Fibroblast of gingiva (primary cell): ENCODE data around the gene LYPD5.
"Not testable (repeated sequence)": the region's sequence is repeated elsewhere in the genome, so short reads cannot be mapped to it uniquely, and the experiment has no call there.

ENCODE experiments used
- DNase-seq: peaks from one replicate; pipeline ENCODE4 v3.0.0-alpha.2; 2011; ENCODE audit warnings: low read depth

The LYPD5 gene

GRCh38 chr19:43802216-43802951, at the start of gene LYPD5:
Gene LYPD5, minus strand, starts transcription at chr19:43802447. Its CDS starts 67 bp downstream, at chr19:43802380.
- no peak for DNase-seq

GRCh38 chr19:43848821-43849220, 46.6 kb upstream of the LYPD5 start:
- DNase-seq: no peak

- no peak for DNase-seq
These were observed 45.6 kb upstream of the LYPD5 start for GRCh38 chr19:43847884-43848283.

GRCh38 chr19:43847246-43847645, 45.0 kb upstream of the LYPD5 start:
- no peak for DNase-seq

GRCh38 chr19:43842007-43842406, 39.8 kb upstream of the LYPD5 start:
- no peak for DNase-seq

- DNase-seq: no peak
These were observed 36.9 kb upstream of the LYPD5 start for GRCh38 chr19:43839139-43839538.

- DNase-seq: peak; percentile 84
These were observed 24.8 kb upstream of the LYPD5 start, which contains the start of gene ZNF283 for GRCh38 chr19:43826787-43827754. Gene ZNF283, plus strand, starts transcription at chr19:43827321. Its CDS starts 6,184 bp downstream, at chr19:43833505.

- DNase-seq: peak; percentile 22
These were observed 22.3 kb upstream of the LYPD5 start for GRCh38 chr19:43824572-43824971.

- not testable (repeated sequence) for DNase-seq
These were observed 21.6 kb upstream of the LYPD5 start for GRCh38 chr19:43823856-43824255.

GRCh38 chr19:43820884-43821215, 18.6 kb upstream of the LYPD5 start:
- no peak for DNase-seq

- DNase-seq: peak; percentile 34
These were observed 18.0 kb upstream of the LYPD5 start for GRCh38 chr19:43820098-43820883.

- DNase-seq: no peak
These were observed 16.3 kb upstream of the LYPD5 start for GRCh38 chr19:43818500-43818899.

- DNase-seq: not testable (repeated sequence)
These were observed 15.2 kb upstream of the LYPD5 start for GRCh38 chr19:43817454-43817853.

GRCh38 chr19:43814663-43815352, 12.6 kb upstream of the LYPD5 start:
- no peak for DNase-seq

GRCh38 chr19:43812688-43813087, 10.4 kb upstream of the LYPD5 start:
- no peak for DNase-seq

- no peak for DNase-seq
These were observed 10.0 kb upstream of the LYPD5 start for GRCh38 chr19:43812259-43812658.

GRCh38 chr19:43811837-43812236, 9.6 kb upstream of the LYPD5 start:
- DNase-seq: no peak

- peak; percentile 52 for DNase-seq
These were observed 7.8 kb upstream of the LYPD5 start for GRCh38 chr19:43809762-43810696.

- no peak for DNase-seq
These were observed 5.4 kb upstream of the LYPD5 start for GRCh38 chr19:43807651-43808050.

GRCh38 chr19:43806848-43807247, 4.6 kb upstream of the LYPD5 start:
- no peak for DNase-seq
